ENCODE results near the gene ING4.

ING4 gene

DNA sequence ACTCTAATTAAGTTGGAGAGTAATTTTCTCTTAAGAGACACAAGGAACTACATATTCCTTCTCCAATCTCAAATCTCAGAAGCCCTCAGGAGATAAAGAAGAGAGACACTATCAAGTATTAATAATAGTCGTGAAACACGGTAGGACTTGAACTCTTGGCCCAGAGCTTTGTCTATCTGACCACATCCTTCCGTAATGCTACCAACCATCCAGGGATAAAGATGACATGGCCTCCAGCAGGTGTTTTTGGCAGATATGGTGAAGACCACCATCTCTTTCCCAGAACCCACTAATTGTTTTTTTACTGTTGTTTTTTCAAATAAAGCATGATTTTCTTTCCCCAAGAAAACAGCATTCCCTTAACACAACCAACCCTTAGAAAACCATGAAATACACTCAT, 22.9 kb upstream of the ING4 start:
- no peak for DNase-seq

DNA sequence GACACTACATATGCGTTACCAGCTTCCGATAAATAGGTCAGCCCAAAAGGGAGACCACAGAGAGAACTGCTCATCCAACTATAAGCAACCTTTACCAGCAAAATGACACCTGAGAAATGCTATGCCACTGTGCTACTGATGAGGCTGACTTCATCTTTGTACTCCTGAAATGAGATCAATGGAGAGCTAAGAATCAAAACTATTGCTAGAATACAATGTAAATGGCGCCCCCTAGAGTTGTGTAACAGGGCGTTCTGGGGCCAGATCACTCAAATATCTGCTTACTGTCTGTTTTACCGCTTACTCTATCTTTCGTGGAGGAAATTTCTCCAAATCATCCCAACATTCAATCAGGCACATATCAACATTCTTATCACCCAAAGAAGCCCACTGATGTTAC, 21.7 kb upstream of the ING4 start:
- DNase-seq = no peak

DNA sequence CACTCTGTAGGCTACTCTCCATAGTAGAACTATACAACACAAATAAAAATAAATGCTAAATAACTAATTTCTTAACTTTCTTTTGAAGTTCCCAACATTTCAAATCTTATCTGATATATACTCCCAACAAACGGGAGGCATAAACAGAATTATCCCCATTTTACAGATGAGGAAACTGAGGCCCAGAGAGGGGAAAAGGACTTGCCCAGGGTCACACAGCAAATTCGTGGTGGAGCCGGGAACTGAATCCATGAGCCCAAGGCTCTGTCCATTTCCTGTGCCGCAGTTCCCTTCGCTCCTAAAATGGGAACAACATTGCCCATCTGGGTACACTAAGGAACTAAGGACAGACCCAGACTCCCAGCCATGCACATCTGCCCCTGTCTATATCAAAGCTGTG, 14.0 kb upstream of the ING4 start:
- DNase-seq = no peak

DNA sequence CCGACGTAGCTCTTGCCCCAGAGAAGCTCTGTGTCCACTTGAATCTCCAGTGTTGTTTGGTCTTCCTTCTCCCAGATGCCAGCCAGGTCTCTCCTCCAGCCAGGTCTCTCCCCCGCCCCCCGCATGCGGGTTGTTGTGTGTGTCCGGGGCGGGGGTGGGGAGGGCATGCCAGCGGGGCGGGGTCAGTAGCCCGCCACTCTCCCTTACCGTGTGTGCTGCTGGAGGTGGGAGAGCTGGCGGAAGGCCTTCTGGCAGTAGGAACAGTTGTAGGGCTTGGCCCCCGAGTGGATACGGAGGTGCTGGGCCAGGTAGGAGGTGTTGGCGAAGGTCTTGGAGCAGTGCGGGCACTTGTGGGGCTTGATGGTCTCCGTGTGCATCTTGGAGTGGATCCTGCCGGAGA, 9.2 kb upstream of the ING4 start:
- DNase-seq = no peak

DNA sequence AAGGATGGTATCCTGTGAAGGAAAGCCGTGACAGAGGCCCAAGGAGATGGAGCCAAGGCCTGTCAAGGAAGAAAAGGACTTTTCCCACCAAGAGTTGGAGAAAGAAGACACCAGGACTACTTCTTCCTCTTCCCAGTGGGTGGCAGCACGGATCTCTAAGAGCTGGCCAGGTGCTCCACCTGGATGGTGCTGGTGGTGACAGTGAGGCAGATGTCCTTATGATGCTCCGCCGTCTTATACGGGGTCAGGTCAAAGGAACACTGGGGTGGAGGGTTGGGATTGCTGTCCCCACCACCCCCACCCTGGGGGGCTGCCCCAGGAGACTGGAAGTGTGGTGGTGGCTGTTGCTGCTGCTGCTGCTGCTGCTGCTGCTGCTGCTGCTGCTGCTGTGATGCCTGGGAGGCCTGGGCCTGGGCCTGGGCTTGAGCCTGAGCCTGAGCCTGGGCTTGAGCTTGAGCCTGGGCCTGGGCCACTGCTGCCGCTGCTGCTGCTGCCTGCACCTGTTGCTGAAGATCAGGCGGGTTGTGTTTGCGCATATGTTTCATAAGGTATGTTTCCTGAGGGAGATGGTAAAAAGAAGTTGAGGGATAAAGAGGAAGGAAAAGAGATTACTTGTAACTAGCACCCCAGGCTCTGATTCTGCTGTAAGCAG, 4.8 kb upstream of the ING4 start:
- DNase-seq = no peak

DNA sequence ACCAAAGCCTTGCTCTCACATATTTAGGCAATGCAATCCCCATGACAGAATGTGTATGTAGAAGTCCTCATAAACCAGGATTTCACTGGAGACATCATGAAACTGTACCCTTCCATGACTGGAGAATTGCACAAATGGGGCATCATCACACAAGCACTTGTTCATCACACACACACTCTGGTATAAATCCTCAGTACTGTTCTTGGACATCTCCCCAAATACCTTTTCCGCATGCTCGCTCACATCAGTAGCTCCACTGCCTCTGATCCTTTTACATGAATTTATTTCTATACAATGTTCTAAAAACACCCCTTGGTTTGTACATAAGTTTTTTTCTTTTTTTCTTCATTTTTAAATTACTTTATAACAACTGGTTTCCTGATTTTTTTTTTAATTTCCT, 3.3 kb upstream of the ING4 start:
- DNase-seq = no peak

DNA sequence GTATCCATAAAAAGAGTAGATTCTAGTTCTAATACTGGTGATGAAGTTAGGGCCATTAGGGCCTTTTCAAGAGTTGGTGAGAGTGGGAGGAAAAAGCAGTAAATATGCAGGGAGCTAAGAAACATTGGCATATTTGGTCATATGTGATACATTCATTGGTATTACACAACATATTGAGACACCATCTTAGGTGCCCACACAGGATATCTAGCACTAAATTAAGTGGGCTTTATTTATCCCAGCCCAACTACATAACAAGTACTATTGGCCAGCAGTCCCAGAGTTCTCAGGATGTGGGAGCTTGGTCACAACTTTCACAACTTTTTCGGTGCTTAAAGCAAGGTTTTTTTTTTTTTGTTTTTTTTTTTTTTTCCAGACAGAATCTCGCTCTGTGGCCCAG, 2.0 kb upstream of the ING4 start:
- DNase-seq = no peak

DNA sequence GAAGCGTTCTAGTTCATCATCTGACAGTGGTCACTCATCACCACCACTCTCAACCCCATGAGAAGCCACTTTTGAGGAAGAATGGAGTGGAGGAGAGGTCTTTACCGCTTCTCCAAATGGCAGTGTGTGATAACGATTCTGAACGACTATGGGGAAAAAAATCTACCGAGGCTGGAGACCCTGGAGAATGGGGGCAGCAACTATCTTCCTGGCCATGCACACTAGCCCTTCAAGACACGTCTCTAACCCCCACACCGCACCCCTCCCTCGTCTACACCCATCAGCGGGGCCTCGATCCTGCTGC, 365 bp downstream of the ING4 start:
- no peak for DNase-seq

DNA sequence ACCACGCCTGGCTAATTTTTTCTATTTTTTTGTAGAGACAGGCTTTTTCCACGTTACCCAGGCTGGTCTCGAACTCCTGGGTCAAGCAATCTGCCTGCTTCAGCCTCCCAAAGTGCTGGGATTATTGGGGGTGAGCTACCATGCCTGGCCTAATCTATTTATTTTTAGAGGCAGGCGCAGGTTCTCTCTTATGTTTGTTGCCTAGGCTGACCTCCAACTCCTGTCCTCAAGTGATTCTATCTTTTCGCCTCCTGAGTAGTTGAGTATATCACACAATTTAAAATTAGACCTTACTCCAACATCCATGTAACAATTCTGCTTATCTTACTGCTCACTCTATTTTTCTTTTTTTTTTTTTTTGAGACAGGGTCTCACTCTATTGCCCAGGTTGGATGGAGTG, 8.9 kb downstream of the ING4 start:
- DNase-seq = no peak

DNA sequence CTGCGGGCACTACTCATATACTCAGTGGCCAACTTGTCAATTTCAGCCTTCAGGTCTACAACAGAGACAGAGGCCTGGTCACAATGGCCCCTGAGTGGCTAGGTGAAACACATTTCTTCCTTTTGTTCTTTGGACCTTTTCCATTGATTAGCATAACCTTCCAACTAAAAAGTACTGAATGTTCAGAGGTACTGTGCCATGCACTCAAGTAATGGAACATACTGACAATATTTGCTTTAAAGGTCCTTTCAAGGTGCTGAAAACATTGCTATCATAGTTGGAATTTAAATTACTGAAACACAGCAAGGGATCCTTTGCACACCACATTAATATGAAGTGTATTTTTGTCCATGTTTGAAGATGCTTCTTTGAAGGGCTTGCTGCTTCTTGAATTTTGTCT, 9.6 kb downstream of the ING4 start:
- no peak for DNase-seq

DNA sequence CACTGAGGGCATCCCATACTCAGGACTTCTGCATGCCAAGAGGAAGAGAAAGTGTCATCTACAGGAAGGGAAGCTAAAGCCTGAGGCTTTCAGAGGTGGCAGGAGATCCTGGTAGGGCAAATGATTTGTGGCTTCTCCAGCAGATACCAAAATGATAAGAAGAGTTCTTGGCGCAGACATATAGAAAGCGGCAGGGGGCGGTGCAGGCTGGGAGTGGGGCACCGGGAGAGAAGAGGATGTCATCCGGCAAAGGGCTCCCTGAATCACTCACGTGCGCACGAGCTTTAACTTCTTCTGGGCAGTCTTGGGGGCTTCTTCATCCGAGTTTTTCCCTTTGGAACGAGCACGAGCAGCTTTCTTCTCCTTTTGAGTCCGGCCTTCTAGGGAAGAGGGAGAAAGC, 10.5 kb downstream of the ING4 start:
- no peak for DNase-seq

DNA sequence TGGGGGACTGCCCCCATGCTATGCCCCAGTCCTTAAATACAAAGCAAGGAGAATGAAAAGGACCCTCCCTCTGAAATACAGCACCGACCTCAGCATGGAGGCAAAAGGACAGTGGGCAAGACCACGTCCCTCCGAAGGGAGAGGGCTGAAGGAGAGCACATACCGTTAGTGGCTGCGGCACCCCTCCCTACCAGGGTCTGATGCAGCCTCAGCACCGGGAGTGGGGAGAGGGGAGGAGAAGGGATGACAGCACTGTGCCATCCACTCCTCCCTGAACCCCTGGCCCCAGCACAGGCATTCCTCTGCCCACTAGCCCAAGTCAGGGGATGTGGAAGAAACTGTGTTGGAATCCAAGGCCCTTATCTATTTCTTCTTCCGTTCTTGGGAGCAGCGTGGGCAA, 12.1 kb downstream of the ING4 start:
- DNase-seq = no peak

DNA sequence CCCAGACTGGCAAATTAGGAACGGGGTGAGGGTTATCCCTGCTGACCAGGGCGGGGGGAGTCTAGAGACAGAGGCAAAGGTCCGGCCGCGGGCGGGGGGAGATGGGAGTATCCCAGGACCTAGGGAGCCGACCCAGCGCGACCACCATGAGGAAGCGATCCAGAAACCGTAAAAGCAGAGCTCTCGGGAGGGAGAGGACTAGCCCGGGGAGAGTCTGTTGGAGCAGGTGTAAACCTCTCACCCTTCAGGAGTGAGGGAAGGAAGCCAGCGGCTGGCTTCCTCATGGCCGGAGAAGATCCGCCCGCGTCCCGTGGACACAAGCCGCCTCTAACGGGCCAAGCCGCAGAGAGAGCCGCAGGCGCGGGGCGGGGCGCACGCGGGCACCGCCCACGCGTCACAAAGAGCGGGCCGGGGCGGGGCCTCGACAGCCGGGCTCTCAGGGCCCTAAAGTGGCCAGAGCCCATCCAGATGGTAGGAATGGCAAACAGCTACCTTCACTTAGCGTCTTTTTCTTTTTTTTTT, 15.8 kb downstream of the ING4 start, which contains the start of gene ACRBP:
TSS of gene ACRBP (minus strand) at position 350 of the 522 bp plus-strand sequence. CDS start at position 284, 66 bp downstream.
- DNase-seq = no peak

DNA sequence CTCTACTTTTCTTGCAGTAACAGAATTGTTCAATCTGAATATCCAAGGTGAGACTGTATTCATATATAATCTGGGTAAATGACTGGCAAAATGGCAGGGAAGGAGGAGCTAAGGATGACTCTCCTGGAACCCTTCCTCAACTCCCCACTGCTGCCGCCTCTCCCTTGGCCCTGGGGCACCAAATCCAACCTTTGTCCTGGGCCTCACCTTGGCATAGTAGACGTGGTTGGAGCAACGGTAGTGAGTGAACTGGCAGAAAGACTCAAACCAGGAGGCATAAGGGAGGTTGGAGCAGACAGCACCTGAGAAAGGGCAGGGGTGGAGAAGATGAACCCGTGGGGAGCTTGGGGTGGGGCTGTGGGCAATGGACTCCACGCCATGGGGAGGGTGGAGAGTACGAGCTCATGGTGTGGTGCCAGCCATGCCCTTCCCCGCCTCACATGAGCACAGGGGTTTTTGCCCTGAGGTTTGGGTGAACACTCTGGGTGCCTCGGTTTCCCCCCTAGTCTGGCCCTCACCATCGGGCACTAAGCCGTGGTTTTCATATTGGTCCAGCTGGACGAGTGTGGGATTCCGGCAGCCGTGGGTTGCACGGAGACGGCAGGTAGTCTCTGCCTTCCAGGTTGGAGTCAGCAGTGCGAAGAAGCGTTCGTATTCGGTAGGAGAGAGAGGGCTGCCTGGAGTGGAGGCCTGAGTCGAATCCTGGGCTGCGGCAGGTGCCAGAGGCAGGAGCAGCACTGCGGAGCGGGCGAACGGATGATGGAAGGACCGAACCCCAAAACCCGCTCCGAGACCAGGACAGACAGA, 16.4 kb downstream of the ING4 start:
- DNase-seq = no peak

DNA sequence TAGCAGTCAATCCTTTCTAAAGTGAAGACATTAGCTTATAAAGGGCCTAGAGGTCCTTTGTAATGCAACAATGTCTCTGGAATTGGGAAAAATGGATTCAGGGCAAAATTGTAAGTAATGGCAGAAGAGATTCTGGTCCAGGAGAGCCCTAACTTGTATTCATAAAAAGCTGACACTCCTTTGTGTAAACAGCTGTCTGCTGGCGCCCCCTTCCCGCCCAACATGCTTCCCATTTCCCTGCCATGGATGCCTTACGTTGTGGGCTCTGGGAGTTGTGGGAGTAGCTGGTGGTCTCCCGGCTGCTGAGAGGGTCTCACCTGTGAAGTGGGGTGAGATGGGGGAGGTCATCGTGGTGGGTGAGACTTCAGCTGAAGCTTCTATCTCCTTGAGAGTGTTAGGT, 18.0 kb downstream of the ING4 start:
- no peak for DNase-seq

DNA sequence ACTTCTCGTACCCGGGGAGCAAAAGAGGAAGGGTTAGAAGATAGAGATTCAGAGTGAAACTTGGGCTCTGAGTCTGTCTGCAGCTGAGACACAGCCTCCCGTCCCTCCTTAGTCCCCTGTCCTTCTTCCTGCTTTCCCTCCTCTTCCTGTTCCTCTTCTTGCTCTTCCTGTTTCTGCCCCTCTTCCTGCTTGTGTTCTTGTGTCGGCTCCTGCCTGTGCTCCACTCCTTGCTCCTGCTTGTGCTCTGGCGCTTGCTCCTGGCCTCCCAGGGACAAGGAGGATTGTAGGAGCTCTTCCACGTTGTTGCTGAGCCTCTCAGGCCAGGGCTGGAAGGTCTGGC, 18.7 kb downstream of the ING4 start:
- DNase-seq = no peak

DNA sequence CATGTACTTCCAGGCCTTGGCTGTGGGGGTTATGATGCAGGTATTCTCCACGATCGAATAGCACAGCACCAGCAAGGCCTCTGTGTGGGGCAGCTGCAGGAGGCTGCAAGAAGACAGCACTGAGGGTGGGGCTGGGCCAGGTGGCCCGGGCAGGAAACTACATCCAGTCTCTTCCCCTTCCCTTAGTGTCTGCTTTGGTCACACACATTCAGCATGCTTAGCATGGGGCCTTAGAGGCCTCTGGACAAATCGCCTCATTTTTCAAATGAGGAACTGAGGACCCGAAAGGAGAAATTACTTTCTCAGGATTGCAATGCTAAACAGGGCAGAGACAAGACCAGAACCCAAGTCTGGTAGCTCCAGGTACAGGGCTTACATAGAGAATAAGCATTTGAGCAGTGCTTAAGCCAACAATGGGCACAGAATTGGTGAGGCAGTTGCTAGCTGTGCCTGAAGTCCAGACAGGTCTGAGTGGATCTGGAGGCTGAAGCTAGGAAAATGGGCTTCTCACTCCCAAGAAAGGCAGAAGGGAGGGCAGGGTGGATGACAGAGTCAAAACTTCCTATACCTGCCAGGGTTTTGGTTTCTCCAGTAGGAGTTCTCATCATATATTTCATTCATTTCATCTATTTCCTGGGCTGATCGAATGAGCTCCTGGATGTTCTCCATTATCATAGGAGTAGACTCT, 19.2 kb downstream of the ING4 start:
- no peak for DNase-seq

DNA sequence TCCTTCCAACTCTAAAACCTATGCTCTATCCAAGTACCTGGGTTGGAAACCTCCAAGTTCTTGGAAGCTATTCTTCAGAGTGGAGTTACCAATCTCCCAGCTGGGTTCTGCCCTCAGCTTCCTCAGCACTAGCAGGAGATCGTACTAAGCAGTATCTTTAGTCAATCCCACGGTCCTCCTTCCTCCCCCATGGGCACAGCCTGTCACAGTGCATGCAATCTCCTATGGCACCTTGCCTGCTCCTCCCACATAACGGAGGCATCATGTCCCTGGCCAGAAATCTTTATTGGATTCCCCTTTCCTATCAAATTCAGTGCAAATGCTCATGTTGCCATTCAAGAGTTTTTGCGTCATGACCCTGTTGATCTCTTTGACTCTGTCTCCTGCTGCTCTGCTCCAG, 21.8 kb downstream of the ING4 start:
- DNase-seq = no peak

DNA sequence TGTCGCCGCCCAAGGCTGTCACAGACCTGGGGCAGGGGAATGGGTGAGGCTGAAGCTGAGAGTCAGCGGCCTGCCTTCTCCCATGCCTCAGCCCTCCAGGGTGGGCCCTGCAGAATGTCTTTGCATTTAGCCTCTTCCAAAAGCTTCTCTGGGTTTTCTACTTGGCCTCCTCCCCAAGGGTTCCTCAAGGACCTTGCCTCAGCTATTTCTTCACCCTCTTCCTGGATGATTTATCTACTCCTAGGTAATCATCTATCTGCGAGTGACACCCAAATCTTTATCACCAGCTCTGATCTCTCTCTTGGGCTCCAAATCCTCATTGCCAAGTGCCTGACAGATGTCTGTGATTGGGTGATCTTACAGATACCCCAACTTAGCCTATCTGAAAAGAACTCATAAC, 22.4 kb downstream of the ING4 start:
- DNase-seq = no peak

DNA sequence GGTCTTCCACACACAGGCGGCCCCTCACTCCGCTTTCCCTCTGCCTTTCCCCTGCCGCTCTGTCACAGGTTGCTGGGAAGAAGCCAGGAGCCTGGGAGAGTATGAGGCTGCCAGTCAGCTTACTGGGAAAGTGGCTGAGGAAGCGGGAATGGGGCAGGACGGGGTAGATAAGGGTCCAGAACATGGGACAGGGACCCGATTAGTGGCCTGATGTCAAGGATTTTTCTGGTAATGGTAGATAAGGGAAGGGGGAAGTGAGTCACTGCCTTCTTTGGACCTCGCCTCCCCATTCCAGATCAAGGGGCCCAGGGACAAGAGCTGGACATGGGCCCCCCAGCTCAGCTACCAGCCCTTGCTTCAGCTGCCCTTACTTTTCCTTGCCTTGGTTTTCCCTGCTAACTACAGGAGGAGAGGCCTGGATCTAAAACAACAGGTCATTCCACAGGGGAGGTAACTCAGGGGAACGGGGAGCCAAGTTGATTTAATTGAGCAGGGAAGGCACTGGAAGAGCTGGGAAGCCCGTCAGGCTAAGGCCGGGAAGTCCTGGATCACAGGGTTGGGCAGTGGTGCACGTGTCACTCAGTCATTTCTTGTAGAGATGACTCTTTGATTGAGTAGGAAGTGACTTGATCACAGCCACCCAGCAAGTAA, 23.6 kb downstream of the ING4 start:
- DNase-seq = no peak

DNA sequence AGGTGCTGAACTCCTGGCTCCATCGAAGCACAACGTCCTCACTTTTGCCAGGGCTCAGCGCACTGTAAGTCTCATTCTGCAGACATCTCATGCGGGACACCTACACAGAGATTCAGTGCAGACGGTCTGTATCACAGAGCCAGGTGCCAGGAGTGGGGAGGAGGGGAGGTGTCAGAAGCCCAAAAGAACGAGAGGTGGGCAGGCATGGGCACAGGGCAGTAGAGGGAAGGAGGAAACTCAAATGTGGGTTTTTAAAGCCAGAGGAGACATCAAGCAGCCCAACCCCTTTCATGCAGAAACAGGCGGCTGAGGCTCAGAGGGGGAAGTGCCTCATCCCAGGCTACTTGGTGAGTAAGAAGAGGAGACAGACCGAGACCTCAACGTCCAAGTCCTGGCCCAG, 24.6 kb downstream of the ING4 start:
- DNase-seq = no peak

DNA sequence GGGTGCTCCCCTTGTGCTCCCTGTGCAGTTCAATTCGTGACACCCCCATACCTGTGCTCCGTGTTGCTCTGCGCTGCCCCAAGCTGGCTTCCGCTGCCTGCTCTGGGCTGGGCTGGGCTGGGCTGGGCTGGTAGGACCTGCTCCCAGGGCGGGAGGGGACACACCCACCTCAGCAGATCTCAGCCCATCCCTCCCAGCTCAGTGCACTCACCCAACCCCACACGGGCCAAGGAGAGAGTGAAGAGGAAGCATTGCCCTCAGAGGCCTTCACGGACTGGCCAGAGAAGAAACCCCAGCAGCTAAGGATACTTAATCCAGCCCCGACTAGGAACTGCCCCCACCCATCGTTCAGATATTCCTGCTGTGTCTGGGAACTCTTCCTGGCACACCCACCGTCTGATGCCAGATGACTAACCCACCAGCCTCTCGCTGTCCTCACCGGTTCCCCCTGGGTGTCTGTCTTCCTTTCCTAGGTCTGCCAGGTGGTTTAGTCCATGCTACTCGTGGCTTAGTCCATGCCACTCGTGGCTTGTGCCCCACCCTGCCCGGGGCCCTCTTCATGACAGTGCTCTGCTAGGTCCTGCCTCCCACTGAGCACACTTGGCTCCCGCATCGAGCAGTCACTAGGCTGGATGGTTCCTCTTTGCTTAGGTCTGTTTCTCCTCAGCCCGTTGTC, 26.9 kb downstream of the ING4 start, which contains the start of gene LPAR5:
TSS of gene LPAR5 (minus strand) at position 104 of the 676 bp plus-strand sequence. CDS start 14,711 bp downstream, outside the sequence.
- no peak for DNase-seq

DNA sequence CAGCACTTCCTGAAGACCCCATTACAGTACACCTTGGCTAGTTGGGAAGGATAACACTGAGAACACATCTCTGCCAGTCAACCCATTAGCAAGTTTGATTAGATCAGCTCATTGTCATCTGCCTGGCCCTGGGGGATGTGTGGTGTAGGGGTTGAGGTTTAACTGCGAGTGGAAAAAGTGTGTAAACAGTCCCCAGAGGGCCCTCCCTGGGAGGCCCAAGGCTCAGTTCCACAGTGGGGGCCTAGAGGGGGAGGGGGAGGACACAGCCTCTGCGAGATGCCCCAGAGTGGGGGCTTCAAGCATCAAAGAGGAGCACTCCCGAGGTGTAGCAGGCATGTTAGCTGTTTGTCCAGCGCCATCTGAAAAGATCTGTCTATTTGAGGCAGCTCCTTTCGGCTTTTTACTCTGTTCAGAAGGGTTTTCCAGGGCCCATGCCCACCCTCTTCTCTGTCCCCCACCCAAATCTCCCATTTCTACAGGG, 27.5 kb downstream of the ING4 start:
- DNase-seq = no peak

Data from NCI-H1417 treated with DMSO at 0.1 percent for 48 hours (cell line).